AG10803 (cell line): ENCODE measurements around the gene OBSCN.

ENCODE experiments used
- DNase-seq: peaks from one replicate; pipeline ENCODE4 v3.0.0; 2010; ENCODE audit warnings: low read depth
- H3K4me3 ChIP-seq: 2 replicates; pipeline ENCODE4 v1.5.1; 2011; ENCODE audit warnings: mild to moderate bottlenecking, low read length, control low read depth
- TF ChIP-seq, protein P1 (sequence below): conservative IDR thresholded peaks from 2 replicates; pipeline ENCODE4 v1.5.1; 2011; ENCODE audit warnings: mild to moderate bottlenecking, low read length, control low read depth, inconsistent platforms

OBSCN gene

DNA sequence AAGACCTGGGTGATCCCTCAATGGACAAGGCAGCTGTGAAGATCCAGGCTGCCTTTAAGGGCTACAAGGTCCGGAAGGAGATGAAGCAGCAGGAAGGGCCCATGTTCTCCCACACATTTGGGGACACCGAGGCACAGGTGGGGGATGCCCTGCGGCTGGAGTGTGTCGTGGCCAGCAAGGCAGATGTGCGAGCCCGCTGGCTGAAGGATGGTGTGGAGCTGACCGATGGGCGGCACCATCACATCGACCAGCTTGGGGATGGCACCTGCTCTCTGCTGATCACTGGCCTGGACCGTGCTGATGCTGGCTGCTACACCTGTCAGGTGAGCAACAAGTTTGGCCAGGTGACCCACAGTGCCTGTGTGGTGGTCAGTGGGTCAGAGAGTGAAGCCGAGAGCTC is 113.6 kb downstream of the OBSCN start:
- no peak overlapping the region for H3K4me3 ChIP-seq
- no peak for DNase-seq
- TF ChIP-seq, protein P1, sequence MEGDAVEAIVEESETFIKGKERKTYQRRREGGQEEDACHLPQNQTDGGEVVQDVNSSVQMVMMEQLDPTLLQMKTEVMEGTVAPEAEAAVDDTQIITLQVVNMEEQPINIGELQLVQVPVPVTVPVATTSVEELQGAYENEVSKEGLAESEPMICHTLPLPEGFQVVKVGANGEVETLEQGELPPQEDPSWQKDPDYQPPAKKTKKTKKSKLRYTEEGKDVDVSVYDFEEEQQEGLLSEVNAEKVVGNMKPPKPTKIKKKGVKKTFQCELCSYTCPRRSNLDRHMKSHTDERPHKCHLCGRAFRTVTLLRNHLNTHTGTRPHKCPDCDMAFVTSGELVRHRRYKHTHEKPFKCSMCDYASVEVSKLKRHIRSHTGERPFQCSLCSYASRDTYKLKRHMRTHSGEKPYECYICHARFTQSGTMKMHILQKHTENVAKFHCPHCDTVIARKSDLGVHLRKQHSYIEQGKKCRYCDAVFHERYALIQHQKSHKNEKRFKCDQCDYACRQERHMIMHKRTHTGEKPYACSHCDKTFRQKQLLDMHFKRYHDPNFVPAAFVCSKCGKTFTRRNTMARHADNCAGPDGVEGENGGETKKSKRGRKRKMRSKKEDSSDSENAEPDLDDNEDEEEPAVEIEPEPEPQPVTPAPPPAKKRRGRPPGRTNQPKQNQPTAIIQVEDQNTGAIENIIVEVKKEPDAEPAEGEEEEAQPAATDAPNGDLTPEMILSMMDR = no peak

GRCh38 chr1:228321895-228322294 is 114.1 kb downstream of the OBSCN start:
- no peak overlapping the region for H3K4me3 ChIP-seq
- TF ChIP-seq, protein P1 = no peak
- DNase-seq = no peak

DNA sequence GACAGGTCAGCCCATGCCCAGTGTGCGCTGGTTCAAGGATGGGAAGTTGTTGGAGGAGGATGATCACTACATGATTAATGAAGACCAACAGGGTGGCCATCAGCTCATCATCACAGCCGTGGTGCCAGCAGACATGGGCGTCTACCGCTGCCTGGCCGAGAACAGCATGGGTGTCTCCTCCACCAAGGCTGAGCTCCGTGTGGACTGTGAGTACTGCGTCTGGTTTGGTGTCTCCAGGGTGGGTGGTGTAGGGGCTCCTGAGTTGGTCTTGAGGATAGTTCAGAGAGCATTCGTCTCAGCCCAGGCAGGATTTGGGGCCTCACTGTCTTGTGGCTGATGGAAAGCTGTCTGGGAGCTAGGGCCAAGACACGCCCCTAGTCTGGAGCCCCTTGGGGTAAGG is 115.6 kb downstream of the OBSCN start:
- DNase-seq = no peak
- TF ChIP-seq, protein P1 = no peak
- no peak overlapping the region for H3K4me3 ChIP-seq

GRCh38 chr1:228325267-228325666 is 117.4 kb downstream of the OBSCN start:
- TF ChIP-seq, protein P1 = no peak
- H3K4me3 ChIP-seq = no peak overlapping the region
- no peak for DNase-seq

DNA sequence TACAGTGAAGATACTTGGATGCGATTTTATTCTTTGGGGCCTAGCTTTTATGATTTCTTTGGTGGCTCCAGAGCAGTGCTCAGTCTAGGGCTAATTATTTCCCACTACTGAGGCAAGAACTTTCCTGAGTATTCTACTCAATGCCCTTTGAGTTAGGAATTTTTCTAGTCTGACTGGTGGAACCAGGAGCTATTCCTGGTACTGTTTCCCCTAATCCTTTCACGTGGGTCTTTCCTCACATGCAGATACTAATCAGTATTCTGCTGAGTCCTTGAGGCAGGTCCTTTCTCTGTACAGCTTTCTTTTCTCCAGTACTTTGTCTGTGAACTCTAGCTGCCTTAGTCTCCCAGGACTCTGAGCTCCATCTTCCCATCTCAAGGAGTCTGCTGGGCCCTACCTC is 122.0 kb downstream of the OBSCN start:
- no peak overlapping the region for H3K4me3 ChIP-seq
- no peak for DNase-seq
- TF ChIP-seq, protein P1 = no peak

GRCh38 chr1:228332797-228333738 is 125.2 kb downstream of the OBSCN start:
- TF ChIP-seq, protein P1 = no peak

DNA sequence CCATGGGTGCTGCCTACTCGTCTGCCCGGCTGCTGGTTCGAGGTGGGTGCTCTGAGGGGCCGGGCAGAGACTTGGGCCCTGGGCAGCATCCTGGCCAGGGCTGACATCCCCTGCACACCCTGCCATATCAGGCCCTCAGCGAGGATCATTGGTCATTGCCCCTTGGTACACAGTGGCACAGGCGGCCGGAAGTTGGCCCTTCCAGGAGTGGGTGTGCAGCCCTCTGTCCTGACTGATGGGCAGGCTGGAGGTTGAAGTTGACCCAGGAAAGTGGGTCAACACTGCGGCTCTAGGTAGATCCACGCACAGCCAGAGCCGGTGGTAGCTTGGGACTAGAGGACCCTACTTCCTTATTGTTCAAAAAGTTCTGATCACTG is 125.9 kb downstream of the OBSCN start:
- no peak overlapping the region for H3K4me3 ChIP-seq
- DNase-seq = no peak
- TF ChIP-seq, protein P1 = no peak

More at GRCh38 chr1:228332797-228333738, 125.2 kb downstream of the OBSCN start:
- no peak overlapping the region for H3K4me3 ChIP-seq
- DNase-seq = no peak
